Measurements from ENCODE around the gene FAM83G.

FAM83G gene

GRCh38 chr17:18987862-18988545 is 16.6 kb downstream of the FAM83G start:
- no peak for DNase-seq

- DNase-seq: no peak
Observed at GRCh38 chr17:18987230-18987610, 17.3 kb downstream of the FAM83G start.

DNA sequence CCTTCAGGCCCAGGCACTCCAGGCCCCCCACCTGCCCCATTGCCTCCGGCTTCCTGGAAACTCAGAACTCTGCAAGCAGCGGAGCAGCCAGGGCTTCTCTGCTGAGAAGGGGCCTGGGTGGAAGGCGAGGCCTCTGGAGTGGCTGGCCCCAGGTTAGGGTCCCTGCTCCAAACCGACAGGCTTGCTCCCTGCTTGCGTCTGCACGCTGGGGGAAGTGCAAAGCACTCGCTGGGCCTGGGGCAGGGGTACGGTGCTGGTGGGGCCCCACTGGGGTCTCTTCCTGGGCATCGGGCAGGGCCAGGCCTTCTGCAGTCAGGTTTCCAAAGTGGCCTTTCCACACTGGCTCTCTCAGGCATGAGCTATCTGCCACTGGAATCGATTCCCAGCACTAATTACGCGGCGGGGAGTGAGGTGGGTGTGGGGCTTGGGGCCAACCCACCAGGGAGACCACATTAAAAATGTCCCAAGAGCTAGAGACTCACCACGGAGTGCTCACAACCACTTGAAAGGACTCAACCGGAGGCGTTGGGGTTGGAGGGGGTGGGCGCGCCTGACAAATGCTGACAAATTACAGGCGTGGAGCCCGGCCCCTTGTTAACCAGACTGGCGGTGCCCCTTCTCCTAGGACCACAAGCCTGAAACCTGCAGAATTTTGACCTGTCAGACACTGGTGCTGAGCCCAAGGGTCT is 17.9 kb downstream of the FAM83G start:
- DNase-seq: no peak

DNA sequence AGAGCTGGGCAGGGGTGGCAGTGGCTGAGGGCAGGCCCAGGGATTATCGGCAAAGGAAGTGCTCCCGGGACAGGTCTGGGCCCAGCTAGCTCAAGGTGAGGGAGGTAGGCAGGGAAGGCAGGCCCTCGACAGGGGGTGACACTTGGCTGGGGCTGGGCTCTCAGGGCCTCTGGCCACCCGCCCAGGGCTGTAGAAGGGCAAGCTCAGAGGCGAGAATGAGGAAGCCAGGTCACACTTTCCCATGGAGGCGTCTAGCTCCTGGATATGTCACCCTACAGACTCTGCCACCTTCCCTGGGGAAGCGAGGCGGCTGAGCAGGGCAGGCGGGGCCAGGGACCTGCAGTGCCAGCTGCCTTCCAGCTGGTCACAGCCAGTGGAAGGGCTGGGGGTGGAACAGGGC is 19.1 kb downstream of the FAM83G start:
- DNase-seq: no peak

DNA sequence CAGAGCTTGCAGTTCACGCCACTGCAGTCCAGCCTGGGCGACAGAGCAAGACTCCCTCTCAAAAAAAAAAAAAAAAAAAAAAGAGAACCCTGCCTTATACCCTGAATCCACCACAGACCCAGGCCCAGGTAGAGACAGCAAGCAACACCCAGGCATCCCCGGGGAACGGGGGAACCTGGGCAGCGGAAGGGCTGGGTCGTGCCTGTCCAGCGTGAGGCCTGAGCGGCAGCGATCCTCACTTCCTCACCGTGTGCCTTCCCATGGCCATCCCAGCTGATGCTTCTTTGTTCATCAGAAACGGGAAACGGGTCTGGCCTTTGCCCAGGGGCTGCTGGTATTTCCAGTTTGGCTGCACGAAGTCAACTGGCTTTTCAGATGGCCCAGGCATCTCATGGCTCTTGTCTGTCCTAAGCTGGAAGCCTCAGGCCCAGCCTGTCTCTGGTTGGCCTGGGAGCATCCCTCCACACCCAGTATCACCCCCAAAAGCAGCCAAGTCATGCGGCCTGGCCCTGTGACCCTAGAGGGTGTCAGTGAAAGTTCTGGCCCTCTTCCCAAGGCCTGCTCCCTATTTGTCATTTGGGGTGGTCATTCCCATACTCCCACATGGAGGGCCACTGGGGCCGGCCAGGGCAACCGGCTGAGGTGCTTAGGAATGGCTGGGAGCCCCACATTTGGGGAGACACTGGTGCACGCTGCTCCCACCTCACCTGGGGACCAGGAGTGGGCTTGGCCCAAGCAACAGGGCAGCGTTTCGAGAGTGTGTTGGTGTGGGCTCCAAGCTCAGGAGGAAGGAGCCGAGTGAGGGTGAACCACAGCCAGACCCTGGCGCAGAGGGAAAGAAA is 20.1 kb downstream of the FAM83G start:
- no peak for DNase-seq

DNA sequence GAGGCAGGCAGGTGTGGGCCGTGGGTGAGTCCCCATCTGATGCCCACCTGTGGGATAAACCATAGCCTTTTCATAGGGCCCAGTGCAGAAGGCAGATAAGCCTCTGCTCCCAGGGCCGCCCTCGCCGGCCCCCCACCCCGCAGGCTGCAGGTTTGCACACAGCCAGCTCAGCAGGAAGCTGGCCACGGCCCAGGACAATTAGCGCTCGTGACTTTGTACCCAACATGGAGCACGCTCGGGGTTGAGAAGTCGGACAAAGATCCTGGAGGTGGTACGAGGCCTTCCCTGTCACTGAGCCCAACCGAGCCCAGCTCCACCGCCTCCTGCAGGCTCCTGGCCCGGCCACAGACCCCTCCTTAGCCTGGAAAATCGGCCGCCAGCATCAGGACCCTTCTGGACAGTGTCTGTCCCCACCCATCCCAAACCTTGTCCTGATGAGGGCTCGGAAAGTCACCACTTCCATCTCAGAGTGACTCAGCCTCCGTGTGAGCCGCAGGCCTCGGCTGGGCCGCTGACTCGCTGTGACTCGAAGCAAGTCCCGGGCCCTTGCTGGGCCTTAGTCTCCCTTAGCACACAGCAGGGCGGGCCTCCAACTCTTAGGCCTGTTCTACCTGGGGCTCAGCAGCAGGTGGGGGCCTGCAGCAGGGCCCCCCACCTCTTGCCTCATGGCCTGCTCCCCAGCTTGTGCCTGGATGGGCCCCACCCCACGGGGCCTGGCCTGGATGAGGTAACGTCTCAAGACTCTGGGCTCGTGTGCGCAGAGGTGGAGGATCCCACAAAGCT is 22.7 kb downstream of the FAM83G start:
- DNase-seq: no peak

- DNase-seq: no peak
Observed at GRCh38 chr17:18981335-18981641, 23.3 kb downstream of the FAM83G start.

- DNase-seq: no peak
Observed at GRCh38 chr17:18980682-18981334, 23.8 kb downstream of the FAM83G start.

GRCh38 chr17:18978655-18979054 is 25.9 kb downstream of the FAM83G start:
- no peak for DNase-seq

- no peak for DNase-seq
Observed at GRCh38 chr17:18978050-18978449, 26.5 kb downstream of the FAM83G start.

DNA sequence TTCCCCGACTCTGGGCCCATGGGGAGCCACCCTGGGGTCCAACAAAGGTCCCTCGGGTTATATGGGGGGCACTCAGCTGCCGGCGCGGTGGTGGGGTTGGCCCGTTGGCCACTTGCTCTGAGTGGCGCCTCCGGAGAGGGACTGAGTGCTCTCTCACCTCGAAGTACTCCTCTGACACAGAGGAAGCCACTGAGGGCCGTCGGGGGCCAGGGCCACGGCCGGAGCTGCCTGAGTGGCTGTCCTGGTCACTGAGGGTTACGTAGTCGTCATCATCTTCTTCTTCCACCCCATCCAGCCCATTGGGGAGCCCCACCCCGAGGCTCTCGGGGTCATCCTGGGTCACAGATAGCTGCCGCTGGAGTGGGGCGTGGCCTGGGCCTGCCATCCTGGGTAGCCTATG is 26.9 kb downstream of the FAM83G start:
- DNase-seq: no peak

DNA sequence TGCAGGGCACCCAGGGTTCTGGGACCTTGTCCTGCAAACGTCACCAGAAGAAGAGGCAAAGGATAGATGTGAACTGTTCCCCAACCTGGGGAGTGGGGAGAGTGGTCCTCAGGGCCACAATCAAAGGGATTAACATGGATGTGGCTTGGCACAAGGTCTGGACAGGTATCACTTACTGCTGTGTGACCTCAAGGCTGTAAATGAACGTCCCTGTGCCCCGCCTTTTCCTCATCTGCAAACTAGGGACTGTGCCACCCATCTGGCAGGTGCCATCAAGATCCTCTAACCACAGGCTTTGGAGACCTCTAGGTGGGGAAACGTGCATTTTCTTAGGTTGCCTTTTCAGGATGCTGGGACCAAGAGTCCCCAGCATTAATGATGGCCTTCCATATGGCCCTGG is 27.5 kb downstream of the FAM83G start:
- DNase-seq: no peak

DNA sequence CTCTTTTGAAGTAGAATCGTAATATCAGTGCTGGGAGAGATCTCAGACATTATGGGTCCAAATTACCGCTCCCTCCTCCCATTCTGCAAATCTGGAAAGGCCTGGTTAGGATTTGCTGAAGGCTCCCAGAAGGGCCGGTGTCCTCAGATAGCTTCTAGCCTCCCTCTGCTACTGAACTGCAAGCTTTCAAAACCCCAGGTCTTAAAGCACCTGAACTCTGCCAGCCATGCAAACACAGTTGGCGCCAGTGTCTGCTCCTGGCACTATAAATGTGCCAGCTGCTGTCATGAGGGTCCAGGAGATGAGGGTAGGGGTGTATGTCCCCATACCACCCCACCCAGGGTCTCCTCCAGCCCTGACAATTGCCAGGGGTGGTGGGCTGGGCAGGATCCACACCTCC is 28.4 kb downstream of the FAM83G start:
- DNase-seq: no peak

- no peak for DNase-seq
Observed at GRCh38 chr17:18975597-18975996, 29.0 kb downstream of the FAM83G start.

GRCh38 chr17:18974407-18975149 is 30.0 kb downstream of the FAM83G start:
- no peak for DNase-seq

GRCh38 chr17:18971801-18972200 is 32.8 kb downstream of the FAM83G start:
- no peak for DNase-seq

- no peak for DNase-seq
Observed at GRCh38 chr17:18970582-18971480, 33.7 kb downstream of the FAM83G start.

DNA sequence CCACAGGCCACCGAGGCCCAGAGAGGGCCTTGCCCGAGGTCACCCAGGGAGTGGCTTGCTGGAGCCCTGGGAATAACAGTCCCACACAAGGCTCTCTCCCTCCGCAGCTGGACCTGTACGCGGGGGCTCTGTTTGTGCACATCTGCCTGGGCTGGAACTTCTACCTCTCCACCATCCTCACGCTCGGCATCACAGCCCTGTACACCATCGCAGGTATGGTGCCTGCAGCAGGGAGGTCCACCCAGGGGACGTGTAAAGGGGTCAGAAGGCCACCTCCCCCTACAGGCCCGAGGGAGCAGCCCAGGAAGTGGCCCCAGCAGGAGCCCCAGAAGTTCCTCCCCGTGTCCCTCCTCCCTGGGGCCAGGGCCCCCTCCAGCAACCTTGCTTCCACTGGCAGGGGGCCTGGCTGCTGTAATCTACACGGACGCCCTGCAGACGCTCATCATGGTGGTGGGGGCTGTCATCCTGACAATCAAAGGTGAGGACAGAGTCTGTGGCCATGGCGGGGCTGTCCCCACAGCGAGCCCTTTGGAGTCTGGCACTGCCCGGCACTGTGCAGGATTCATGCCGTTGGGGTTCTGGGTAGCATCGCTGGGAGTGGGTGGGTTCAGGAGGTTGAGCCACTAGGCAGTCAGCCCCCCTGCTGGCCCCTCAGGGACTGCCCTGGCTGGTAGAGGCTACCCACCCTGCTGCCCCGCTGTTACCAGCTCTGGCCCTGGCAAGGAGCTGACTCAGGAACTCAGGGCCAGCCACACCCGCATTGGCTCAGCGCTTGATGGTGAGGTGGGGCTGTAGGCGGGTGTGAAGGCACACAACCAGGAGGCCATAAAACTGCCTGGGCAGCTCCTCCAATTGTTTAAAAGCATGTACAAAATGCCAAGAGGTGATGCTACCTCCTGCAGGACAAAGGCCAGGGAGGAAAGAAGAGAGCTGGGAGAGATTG is 35.3 kb downstream of the FAM83G start:
- DNase-seq: no peak

DNA sequence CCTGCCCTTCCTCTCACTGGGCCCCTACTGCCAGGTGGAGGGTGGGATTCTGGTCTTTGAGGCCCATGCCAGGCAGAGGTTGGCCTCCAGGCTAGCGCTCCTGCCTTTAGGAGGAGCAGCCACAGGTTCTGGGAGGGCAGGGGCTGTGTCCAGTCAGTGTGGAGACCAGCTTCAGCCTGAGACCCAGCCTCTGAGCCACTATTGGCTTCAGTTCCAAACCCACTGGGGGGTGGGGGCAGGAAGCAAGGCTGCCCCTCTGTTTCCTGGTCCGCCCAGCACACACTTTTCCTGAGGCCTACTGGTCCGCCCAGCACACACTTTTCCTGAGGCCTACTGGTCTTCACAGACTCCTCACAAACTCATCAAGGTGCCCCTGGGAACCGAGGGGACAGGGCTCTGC is 36.2 kb downstream of the FAM83G start:
- no peak for DNase-seq

- DNase-seq: no peak
Observed at GRCh38 chr17:18967916-18968315, 36.6 kb downstream of the FAM83G start.

Data from effector CD4-positive, alpha-beta T cell (primary cell).